Measurements from ENCODE around the gene DHODH. TPM values are rescaled to one million over a fixed set of nuclear protein-coding genes. Genes with fewer than 3 reads are reported as not detected.

DHODH gene
- total and polyA plus RNA-seq, 2 of the 13 experiments (the other 11 are each of a cell fraction or from before 2014, with no cell fraction given), result 10.7 to 16.4 TPM

DNA sequence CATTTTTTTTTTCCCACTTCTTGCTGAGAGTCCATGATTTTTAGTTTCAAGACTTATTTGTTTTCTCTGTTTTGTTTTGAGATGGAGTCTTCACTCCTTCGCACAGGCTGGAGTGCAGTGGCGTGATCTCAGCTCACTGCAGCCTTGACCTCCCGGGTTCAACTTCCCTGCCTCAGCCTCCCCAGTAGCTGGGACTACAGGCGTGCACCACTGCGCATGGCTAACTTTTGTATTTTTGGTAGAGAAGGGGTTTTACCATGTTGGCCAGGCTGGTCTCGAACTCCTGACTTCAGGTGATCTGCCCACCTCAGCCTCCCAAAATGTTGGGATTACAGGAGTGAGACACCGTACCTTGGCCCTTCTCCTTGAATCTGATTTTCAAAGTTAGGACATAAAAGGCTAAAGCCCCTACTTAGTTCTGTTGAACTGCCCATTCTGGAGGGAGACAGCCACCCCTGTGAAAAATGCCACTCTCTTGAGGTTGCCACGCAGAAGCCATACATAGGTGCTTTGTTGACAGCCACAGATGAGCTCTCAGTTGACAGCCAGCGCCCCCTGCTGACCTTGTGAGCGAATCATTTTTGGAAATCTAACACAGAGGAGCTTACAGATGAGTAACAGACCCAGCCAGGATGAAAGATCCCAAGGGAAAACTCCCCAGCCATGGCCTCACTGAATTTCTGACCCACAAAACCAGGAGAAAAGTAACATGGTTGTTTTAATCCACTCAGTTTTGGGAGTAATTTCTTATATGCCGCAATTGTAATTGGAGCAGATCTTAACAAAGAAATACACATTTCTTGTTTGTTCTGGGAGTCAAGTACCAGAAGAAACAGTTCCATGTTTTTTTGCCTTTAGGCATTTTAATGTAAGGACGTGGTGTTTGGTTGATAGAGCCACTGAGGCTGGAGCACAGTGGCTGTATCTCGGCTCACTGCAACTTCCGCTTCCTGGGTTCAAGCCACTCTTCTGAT lies 47.2 kb upstream of the DHODH start (continued):
- TF ChIP-seq FOXO1 (CRISPR knock-in tag; IDR thresholded peaks at IDR 0.05) (peak; percentile 66; the same call in 1 of the 2 replicates), ZNF331 (CRISPR knock-in tag; IDR thresholded peaks at IDR 0.05) (peak; percentile 51; the same call in 1 of the 2 replicates), U2AF2 (IDR thresholded peaks at IDR 0.05; ENCODE audit: low read depth, low read length) (no peak), PHF20 (CRISPR knock-in tag; IDR thresholded peaks at IDR 0.05) (no peak), TBX3 (IDR thresholded peaks at IDR 0.05; ENCODE audit: borderline replicate concordance) (no peak), PITX1 (CRISPR knock-in tag; IDR thresholded peaks at IDR 0.05) (peak; percentile 40; the same call in 1 of the 2 replicates), KDM2A (CRISPR knock-in tag; IDR thresholded peaks at IDR 0.05; ENCODE audit: borderline replicate concordance, low read depth) (peak; percentile 68; the same call in 1 of the 2 replicates), DR1 (CRISPR knock-in tag; IDR thresholded peaks at IDR 0.05) (no peak), ZNF674 (CRISPR knock-in tag; IDR thresholded peaks at IDR 0.05; ENCODE audit: low read depth) (no peak), IRF2 (CRISPR knock-in tag; IDR thresholded peaks at IDR 0.05) (no peak), ZFYVE20 (CRISPR knock-in tag; IDR thresholded peaks at IDR 0.05; ENCODE audit: borderline replicate concordance, low read depth) (no peak), ADNP (CRISPR knock-in tag; IDR thresholded peaks at IDR 0.05) (0 out of 2 replicates have a peak, but pooled peaks have one; percentile 20), HMG20A (CRISPR knock-in tag; IDR thresholded peaks at IDR 0.05; ENCODE audit: borderline replicate concordance) (no peak), ZNF775 (CRISPR knock-in tag; IDR thresholded peaks at IDR 0.05; ENCODE audit: borderline replicate concordance) (no peak), XRCC5 (optimal IDR thresholded peaks at IDR 0.05; ENCODE audit: low read length) (peak; percentile 93), ZNF205 (CRISPR knock-in tag; IDR thresholded peaks at IDR 0.05) (no peak), JUNB (CRISPR knock-in tag; IDR thresholded peaks at IDR 0.05; ENCODE audit: borderline replicate concordance) (no peak), NFYB (CRISPR knock-in tag; IDR thresholded peaks at IDR 0.05) (0 out of 2 replicates have a peak, but pooled peaks have one; percentile 14), SMAD9 (CRISPR knock-in tag; IDR thresholded peaks at IDR 0.05) (no peak), ZNF292 (CRISPR knock-in tag; IDR thresholded peaks at IDR 0.05; ENCODE audit: borderline replicate concordance, low read depth) (0 out of 2 replicates have a peak, but pooled peaks have one; percentile 44)
- TF ChIP-seq, protein P1, sequence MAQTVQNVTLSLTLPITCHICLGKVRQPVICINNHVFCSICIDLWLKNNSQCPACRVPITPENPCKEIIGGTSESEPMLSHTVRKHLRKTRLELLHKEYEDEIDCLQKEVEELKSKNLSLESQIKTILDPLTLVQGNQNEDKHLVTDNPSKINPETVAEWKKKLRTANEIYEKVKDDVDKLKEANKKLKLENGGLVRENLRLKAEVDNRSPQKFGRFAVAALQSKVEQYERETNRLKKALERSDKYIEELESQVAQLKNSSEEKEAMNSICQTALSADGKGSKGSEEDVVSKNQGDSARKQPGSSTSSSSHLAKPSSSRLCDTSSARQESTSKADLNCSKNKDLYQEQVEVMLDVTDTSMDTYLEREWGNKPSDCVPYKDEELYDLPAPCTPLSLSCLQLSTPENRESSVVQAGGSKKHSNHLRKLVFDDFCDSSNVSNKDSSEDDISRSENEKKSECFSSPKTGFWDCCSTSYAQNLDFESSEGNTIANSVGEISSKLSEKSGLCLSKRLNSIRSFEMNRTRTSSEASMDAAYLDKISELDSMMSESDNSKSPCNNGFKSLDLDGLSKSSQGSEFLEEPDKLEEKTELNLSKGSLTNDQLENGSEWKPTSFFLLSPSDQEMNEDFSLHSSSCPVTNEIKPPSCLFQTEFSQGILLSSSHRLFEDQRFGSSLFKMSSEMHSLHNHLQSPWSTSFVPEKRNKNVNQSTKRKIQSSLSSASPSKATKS (CRISPR knock-in tag; IDR thresholded peaks at IDR 0.05), result no peak
- TF ChIP-seq, protein P2, sequence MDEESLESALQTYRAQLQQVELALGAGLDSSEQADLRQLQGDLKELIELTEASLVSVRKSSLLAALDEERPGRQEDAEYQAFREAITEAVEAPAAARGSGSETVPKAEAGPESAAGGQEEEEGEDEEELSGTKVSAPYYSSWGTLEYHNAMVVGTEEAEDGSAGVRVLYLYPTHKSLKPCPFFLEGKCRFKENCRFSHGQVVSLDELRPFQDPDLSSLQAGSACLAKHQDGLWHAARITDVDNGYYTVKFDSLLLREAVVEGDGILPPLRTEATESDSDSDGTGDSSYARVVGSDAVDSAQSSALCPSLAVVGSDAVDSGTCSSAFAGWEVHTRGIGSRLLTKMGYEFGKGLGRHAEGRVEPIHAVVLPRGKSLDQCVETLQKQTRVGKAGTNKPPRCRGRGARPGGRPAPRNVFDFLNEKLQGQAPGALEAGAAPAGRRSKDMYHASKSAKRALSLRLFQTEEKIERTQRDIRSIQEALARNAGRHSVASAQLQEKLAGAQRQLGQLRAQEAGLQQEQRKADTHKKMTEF (CRISPR knock-in tag; IDR thresholded peaks at IDR 0.05), result peak; percentile 55; the same call in 1 of the 2 replicates
- TF ChIP-seq, protein P3, sequence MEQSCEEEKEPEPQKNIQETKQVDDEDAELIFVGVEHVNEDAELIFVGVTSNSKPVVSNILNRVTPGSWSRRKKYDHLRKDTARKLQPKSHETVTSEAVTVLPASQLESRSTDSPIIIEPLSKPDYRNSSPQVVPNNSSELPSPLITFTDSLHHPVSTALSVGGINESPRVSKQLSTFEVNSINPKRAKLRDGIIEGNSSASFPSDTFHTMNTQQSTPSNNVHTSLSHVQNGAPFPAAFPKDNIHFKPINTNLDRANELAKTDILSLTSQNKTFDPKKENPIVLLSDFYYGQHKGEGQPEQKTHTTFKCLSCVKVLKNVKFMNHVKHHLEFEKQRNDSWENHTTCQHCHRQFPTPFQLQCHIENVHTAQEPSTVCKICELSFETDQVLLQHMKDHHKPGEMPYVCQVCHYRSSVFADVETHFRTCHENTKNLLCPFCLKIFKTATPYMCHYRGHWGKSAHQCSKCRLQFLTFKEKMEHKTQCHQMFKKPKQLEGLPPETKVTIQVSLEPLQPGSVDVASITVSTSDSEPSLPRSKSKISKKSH (CRISPR knock-in tag; IDR thresholded peaks at IDR 0.05; ENCODE audit: borderline replicate concordance), result no peak
- TF ChIP-seq, protein P4, sequence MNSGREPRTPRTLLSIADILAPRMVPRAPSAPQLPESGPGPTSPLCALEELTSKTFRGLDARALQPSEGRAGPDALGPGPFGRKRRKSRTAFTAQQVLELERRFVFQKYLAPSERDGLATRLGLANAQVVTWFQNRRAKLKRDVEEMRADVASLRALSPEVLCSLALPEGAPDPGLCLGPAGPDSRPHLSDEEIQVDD (CRISPR knock-in tag; IDR thresholded peaks at IDR 0.05; ENCODE audit: borderline replicate concordance), result no peak
